ENCODE data around the gene SCN11A.

DNA sequence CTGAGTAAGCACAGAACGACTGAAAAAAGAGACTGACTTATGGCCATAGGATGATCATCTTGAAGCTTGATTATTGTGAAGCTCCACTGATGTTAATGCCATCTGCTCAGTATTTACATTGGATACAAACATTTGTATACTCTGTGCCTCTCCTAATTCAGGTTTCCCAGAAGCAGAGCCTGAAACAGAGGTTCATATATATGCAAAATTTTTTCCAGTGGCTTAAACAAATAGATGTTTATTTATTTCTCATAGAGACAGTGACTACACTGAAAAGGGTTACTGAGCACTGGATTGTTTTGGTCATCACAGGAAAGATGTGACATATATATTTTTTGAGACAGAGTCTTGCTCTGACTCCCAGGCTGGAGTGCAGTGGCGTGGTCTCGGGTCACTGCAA is 36.3 kb downstream of the SCN11A start:
- TF ChIP-seq, protein P1, sequence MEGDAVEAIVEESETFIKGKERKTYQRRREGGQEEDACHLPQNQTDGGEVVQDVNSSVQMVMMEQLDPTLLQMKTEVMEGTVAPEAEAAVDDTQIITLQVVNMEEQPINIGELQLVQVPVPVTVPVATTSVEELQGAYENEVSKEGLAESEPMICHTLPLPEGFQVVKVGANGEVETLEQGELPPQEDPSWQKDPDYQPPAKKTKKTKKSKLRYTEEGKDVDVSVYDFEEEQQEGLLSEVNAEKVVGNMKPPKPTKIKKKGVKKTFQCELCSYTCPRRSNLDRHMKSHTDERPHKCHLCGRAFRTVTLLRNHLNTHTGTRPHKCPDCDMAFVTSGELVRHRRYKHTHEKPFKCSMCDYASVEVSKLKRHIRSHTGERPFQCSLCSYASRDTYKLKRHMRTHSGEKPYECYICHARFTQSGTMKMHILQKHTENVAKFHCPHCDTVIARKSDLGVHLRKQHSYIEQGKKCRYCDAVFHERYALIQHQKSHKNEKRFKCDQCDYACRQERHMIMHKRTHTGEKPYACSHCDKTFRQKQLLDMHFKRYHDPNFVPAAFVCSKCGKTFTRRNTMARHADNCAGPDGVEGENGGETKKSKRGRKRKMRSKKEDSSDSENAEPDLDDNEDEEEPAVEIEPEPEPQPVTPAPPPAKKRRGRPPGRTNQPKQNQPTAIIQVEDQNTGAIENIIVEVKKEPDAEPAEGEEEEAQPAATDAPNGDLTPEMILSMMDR (conservative IDR thresholded peaks at IDR 0.05; ENCODE audit: low read depth, low read length): no peak
- no peak for TF ChIP-seq EZH2 (IDR thresholded peaks at IDR 0.05; ENCODE audit: borderline replicate concordance, low read depth, low read length, poor library complexity, severe bottlenecking)

All from A673 (cell line).